Duodenal mucosa (tissue), 2 donors: ENCODE data around the gene CRYGN.

Experiments
- H3K27ac ChIP-seq: one replicate; pipeline ENCODE4 v1.7.0; 2013; ENCODE audit warnings: low read depth, low read length
- H3K27me3 ChIP-seq, 2 donors: one replicate each; pipeline ENCODE4 v1.7.0; 2013; ENCODE audit warnings: low read length in 2 of 2, control low read depth in 1 of 2; ENCODE audit not compliant: insufficient read depth in 2 of 2, control insufficient read depth in 1 of 2
- H3K36me3 ChIP-seq, 2 donors: one replicate each; pipeline ENCODE4 v1.7.0; 2013; ENCODE audit warnings: low read length in 2 of 2, control low read depth in 1 of 2; ENCODE audit not compliant: insufficient read depth in 2 of 2, control insufficient read depth in 1 of 2
- H3K4me1 ChIP-seq, 2 donors: one replicate each; pipeline ENCODE4 v1.7.0; 2013; ENCODE audit warnings: low read length in 2 of 2, control low read depth in 1 of 2; ENCODE audit not compliant: insufficient read depth in 2 of 2, control insufficient read depth in 1 of 2
- H3K4me3 ChIP-seq, 2 donors: one replicate each; pipeline ENCODE4 v1.7.0; 2013; ENCODE audit warnings: low read length in 2 of 2, low read depth in 1 of 2
- H3K9ac ChIP-seq, 2 donors: one replicate each; pipeline ENCODE4 v1.7.0; 2013; ENCODE audit warnings: low read length in 2 of 2, low read depth in 1 of 2
- H3K9me3 ChIP-seq, 2 donors: one replicate each; pipeline ENCODE4 v1.7.0; 2013; ENCODE audit warnings: low read length in 2 of 2, control low read depth in 1 of 2; ENCODE audit not compliant: control insufficient read depth in 1 of 2

Gene CRYGN

GRCh38 chr7:151426904-151427704 lies 12.8 kb downstream of the CRYGN start:
- peak overlapping the region; percentile 45 for H3K27ac ChIP-seq
- H3K27me3 ChIP-seq = no peaks in the 10 kb centered on the region
- peaks cover 14 to 25% of the 10 kb centered on the region in 2 donors for H3K4me1 ChIP-seq
- no peak overlapping the region for H3K4me3 ChIP-seq
- H3K9me3 ChIP-seq = no peaks in the 10 kb centered on the region
- H3K9ac ChIP-seq = no peak overlapping the region
- no peaks in the 10 kb centered on the region for H3K36me3 ChIP-seq

GRCh38 chr7:151426441-151426903 lies 13.5 kb downstream of the CRYGN start:
- peak overlapping the region; percentile 45 for H3K27ac ChIP-seq
- no peak overlapping the region for H3K4me3 ChIP-seq

GRCh38 chr7:151425670-151426440 lies 14.1 kb downstream of the CRYGN start:
- no peaks in the 10 kb centered on the region for H3K36me3 ChIP-seq

More at GRCh38 chr7:151426441-151426903, 13.5 kb downstream of the CRYGN start:
- Histone ChIP-seq H3K4me1 (peaks cover 14 to 25% of the 10 kb centered on the region in 2 donors), H3K9me3 (no peaks in the 10 kb centered on the region), H3K27me3 (no peaks in the 10 kb centered on the region), H3K9ac (no peak overlapping the region), H3K36me3 (no peaks in the 10 kb centered on the region)

GRCh38 chr7:151424799-151425198 lies 15.1 kb downstream of the CRYGN start:
- H3K36me3 ChIP-seq = no peaks in the 10 kb centered on the region
- no peak overlapping the region for H3K4me3 ChIP-seq
- no peak overlapping the region for H3K9ac ChIP-seq
- H3K27ac ChIP-seq = no peak overlapping the region
- no peaks in the 10 kb centered on the region for H3K27me3 ChIP-seq
- H3K9me3 ChIP-seq = peaks cover 0 to 5% of the 10 kb centered on the region in 2 donors
- peaks cover 14 to 20% of the 10 kb centered on the region in 2 donors for H3K4me1 ChIP-seq

More at GRCh38 chr7:151425670-151426440, 14.1 kb downstream of the CRYGN start:
- H3K9ac ChIP-seq = no peak overlapping the region
- peaks cover 14 to 25% of the 10 kb centered on the region in 2 donors for H3K4me1 ChIP-seq
- no peaks in the 10 kb centered on the region for H3K27me3 ChIP-seq
- H3K9me3 ChIP-seq = no peaks in the 10 kb centered on the region
- H3K27ac ChIP-seq = no peak overlapping the region
- no peak overlapping the region for H3K4me3 ChIP-seq

- Histone ChIP-seq H3K4me1 (peaks cover 7 to 12% of the 10 kb centered on the region in 2 donors), H3K9ac (no peak overlapping the region), H3K36me3 (no peaks in the 10 kb centered on the region), H3K9me3 (peaks cover 3 to 8% of the 10 kb centered on the region in 2 donors), H3K27ac (no peak overlapping the region), H3K27me3 (no peaks in the 10 kb centered on the region), H3K4me3 (no peak overlapping the region)
These were observed 16.0 kb downstream of the CRYGN start for GRCh38 chr7:151423936-151424335.

DNA sequence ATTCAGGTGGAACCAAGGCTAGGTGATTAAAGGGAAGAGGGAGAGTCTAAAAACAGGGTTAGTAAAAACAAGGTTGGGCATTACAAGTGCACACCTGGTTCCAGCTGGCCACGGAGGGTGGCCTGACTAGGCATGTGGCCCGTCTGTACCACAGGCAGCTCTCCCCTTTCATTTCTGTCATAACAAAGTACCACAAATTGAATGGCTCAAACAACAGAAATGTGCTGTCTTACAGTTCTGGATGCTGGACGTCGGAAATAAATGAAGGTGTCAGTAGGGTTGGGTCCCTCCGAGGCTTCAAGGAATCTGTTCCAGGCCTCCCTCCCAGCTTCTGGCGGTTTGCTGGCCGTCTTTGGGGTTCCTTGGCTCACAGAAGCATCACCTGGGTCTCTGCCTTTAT lies 16.7 kb downstream of the CRYGN start:
- Histone ChIP-seq H3K4me1 (peaks cover 7 to 12% of the 10 kb centered on the region in 2 donors), H3K27me3 (no peaks in the 10 kb centered on the region), H3K9ac (no peak overlapping the region), H3K9me3 (peaks cover 3 to 8% of the 10 kb centered on the region in 2 donors), H3K4me3 (no peak overlapping the region), H3K36me3 (no peaks in the 10 kb centered on the region), H3K27ac (no peak overlapping the region)

DNA sequence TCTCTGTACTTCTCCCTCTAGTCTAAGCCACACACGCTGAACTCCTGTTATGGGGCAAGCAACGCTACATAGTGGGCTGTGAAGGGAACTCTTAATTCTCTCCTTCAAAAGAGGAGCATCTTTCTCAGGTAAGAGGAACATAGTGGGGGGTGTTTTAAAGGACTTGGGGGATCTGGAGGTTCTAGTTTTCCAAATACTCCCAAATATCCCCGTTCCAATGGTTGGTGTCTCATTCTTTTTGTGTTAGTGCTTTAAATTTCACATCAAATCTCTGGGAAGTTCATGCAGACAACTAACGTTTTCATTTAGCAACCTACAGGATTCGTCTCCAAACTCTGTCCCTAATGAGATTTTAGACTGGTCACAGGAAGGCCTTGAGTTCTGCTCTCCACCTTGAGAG lies 17.7 kb downstream of the CRYGN start:
- Histone ChIP-seq H3K27ac (no peak overlapping the region), H3K4me3 (no peak overlapping the region), H3K36me3 (no peaks in the 10 kb centered on the region), H3K9ac (no peak overlapping the region), H3K9me3 (peaks cover 3 to 8% of the 10 kb centered on the region in 2 donors), H3K4me1 (peaks cover 5 to 8% of the 10 kb centered on the region in 2 donors), H3K27me3 (no peaks in the 10 kb centered on the region)

DNA sequence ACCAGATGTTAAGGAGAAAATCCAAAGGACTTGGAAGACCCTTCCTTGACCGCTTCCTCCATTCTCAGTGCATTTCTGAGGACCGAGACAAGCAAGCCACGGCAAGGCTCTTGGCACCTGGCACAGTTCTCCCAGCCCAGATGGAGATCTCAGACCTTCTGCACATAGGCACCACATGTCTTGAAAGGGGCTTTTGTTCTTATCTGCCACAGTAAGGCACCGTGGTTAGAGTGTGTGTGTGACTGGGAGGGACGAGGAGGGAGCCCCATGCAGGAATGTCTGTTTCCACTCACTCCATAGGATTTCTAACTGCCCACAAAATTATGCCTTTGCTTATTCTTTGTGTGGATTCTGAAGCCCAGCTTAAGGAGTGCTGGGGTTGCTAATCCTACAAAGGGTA lies 19.8 kb downstream of the CRYGN start:
- H3K4me3 ChIP-seq = no peak overlapping the region
- H3K27ac ChIP-seq = no peak overlapping the region

GRCh38 chr7:151416941-151417315 lies 23.0 kb downstream of the CRYGN start:
- Histone ChIP-seq H3K27me3 (peaks cover 5 to 12% of the 10 kb centered on the region in 2 donors), H3K9ac (no peak overlapping the region), H3K9me3 (peaks cover 3 to 8% of the 10 kb centered on the region in 2 donors), H3K27ac (no peak overlapping the region), H3K4me3 (no peak overlapping the region), H3K4me1 (no peaks in the 10 kb centered on the region), H3K36me3 (no peaks in the 10 kb centered on the region)

More for the DNA sequence above, 19.8 kb downstream of the CRYGN start:
- Histone ChIP-seq H3K36me3 (no peaks in the 10 kb centered on the region), H3K9ac (no peak overlapping the region), H3K27me3 (peaks cover 5% of the 10 kb centered on the region in 2 donors), H3K9me3 (peaks cover 3 to 8% of the 10 kb centered on the region in 2 donors), H3K4me1 (no peaks in the 10 kb centered on the region)
